ENCODE measurements around the gene MAP3K13.

Gene MAP3K13

GRCh38 chr3:185530856-185531255, 167.9 kb downstream of the MAP3K13 start:
- DNase-seq (ENCODE audit: insufficient read length) (no peak), FAIRE-seq (no peak)
- no peak for TF ChIP-seq TAF1 (IDR thresholded peaks at IDR 0.05; ENCODE audit: borderline replicate concordance, low read depth, low read length)
- no peak for TF ChIP-seq POLR2A (IDR thresholded peaks at IDR 0.05; ENCODE audit: low read depth, low read length)
- no peak for TF ChIP-seq POLR2AphosphoS5 (IDR thresholded peaks at IDR 0.05; ENCODE audit: low read depth, low read length)

GRCh38 chr3:185532901-185533300, 170.0 kb downstream of the MAP3K13 start:
- no peak for FAIRE-seq
- TF ChIP-seq POLR2A (IDR thresholded peaks at IDR 0.05; ENCODE audit: low read depth, low read length) = no peak
- TF ChIP-seq POLR2AphosphoS5 (IDR thresholded peaks at IDR 0.05; ENCODE audit: low read depth, low read length) = no peak
- no peak for TF ChIP-seq TAF1 (IDR thresholded peaks at IDR 0.05; ENCODE audit: borderline replicate concordance, low read depth, low read length)
- no peak for DNase-seq (ENCODE audit: insufficient read length)

GRCh38 chr3:185534511-185534910, 171.6 kb downstream of the MAP3K13 start:
- no peak for DNase-seq (ENCODE audit: insufficient read length)
- no peak for FAIRE-seq
- TF ChIP-seq POLR2A (IDR thresholded peaks at IDR 0.05; ENCODE audit: low read depth, low read length) (no peak), TAF1 (IDR thresholded peaks at IDR 0.05; ENCODE audit: borderline replicate concordance, low read depth, low read length) (no peak), POLR2AphosphoS5 (IDR thresholded peaks at IDR 0.05; ENCODE audit: low read depth, low read length) (no peak)

- TF ChIP-seq TAF1 (IDR thresholded peaks at IDR 0.05; ENCODE audit: borderline replicate concordance, low read depth, low read length) (no peak), POLR2A (IDR thresholded peaks at IDR 0.05; ENCODE audit: low read depth, low read length) (0 out of 2 replicates have a peak, but pooled peaks have one; percentile 18)
- FAIRE-seq (peak; percentile 93), DNase-seq (ENCODE audit: insufficient read length) (peak; percentile 59)
These were observed 174.5 kb downstream of the MAP3K13 start for GRCh38 chr3:185537369-185537970.

All from GM12892 (cell line).